SK-N-MC (cell line): ENCODE data around the gene MCTP2.

Experiments
- EZH2 ChIP-seq: fragments of 200-600 bp; sonication (generic); IDR thresholded peaks from one replicate; pipeline ENCODE4 v1.6.1; 2017; ENCODE audit warnings: antibody characterized with exemption
- POLR2AphosphoS5 ChIP-seq: IDR thresholded peaks from 2 replicates; pipeline ENCODE4 v1.6.1; 2012; ENCODE audit warnings: mild to moderate bottlenecking, low read depth, low read length, borderline replicate concordance

DNA sequence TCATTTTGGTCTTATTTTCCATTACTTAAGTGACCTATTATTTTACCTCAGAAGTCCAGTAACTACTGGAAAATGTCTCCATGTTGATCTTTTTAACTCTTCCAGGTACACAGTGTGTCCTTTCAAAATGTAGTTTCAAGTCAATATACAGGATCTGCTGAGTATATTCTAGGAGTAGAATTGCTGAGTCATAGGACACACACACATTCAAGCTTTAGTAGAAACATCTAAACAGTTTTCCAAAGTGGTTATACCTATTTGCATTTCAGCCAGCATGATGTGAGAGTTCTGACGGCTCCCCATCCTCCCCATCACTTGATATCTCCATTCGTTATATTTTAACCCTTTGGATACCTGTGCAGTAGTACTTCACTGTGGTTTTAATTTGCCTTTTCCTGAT, 271.9 kb downstream of the MCTP2 start:
- TF ChIP-seq POLR2AphosphoS5 (no peak), EZH2 (no peak)
